PC-9 (cell line): ENCODE measurements around the gene MILR1. TPM values are rescaled to one million over a fixed set of nuclear protein-coding genes. Genes with fewer than 3 reads are reported as not detected.

Experiments used
- BruUV-seq: library from RNA; stranded (reverse); fragments of 400-500 nt; replicated peaks from 2 replicates; lab custom pipeline; 2021; lab: Mats Ljungman, UMichigan
- CTCF ChIA-PET: fragments of 300-600 bp; sonication (Branson Sonifier 250); formaldehyde crosslinking; loops from one replicate; lab custom pipeline; 2022; ENCODE audit warnings: antibody characterized with exemption; lab: Charles Lee
- POLR2A ChIA-PET: fragments of 300-600 bp; sonication (Branson Sonifier 250); formaldehyde crosslinking; loops from one replicate; lab custom pipeline; 2022; ENCODE audit warnings: antibody characterized with exemption; ENCODE audit not compliant: unreplicated experiment; lab: Charles Lee
- DNase-seq, 2 experiments: peaks; one replicate each; pipeline versions ENCODE4 v3.0.0 to v3.0.0-alpha.2; 2015 to 2022; ENCODE audit warnings: mixed read lengths in 1 of 2
- H2AFZ ChIP-seq: fragments of 200-600 bp; sonication (generic); 2 replicates; pipeline ENCODE4 v1.8.1; 2017; ENCODE audit warnings: antibody characterized with exemption
- H3F3A ChIP-seq: fragments of 200-600 bp; sonication (generic); 2 replicates; pipeline ENCODE4 v1.8.1; 2017; ENCODE audit warnings: antibody characterized with exemption, mild to moderate bottlenecking, low read depth; ENCODE audit not compliant: insufficient read depth
- H3K27ac ChIP-seq: fragments of 200-600 bp; sonication (generic); 2 replicates; pipeline ENCODE4 v1.6.1; 2016; ENCODE audit warnings: mixed run types
- H3K27me3 ChIP-seq: fragments of 200-600 bp; sonication (generic); 2 replicates; pipeline ENCODE4 v1.6.1; 2016; ENCODE audit warnings: low read depth, mixed run types; ENCODE audit not compliant: insufficient read depth
- H3K36me3 ChIP-seq: fragments of 200-600 bp; sonication (generic); 2 replicates; pipeline ENCODE4 v1.6.1; 2016; ENCODE audit warnings: low read depth, mixed run types
- H3K4me1 ChIP-seq: fragments of 200-600 bp; sonication (generic); replicated peaks from 2 replicates; pipeline ENCODE4 v1.6.1; 2016; ENCODE audit warnings: mixed run types; ENCODE audit not compliant: insufficient read depth
- H3K4me2 ChIP-seq: fragments of 200-600 bp; sonication (generic); 2 replicates; pipeline ENCODE4 v1.6.1; 2017; ENCODE audit warnings: mixed run types
- H3K4me3 ChIP-seq: fragments of 200-600 bp; sonication (generic); 2 replicates; pipeline ENCODE4 v1.6.1; 2016; ENCODE audit warnings: mixed run types
- H3K79me2 ChIP-seq: fragments of 200-600 bp; sonication (generic); 2 replicates; pipeline ENCODE4 v1.6.1; 2017; ENCODE audit warnings: low read depth, mixed run types
- H3K9me2 ChIP-seq: fragments of 200-600 bp; sonication (generic); 2 replicates; pipeline ENCODE4 v1.8.1; 2017; ENCODE audit warnings: mild to moderate bottlenecking; ENCODE audit not compliant: insufficient read depth
- H3K9me3 ChIP-seq: fragments of 200-600 bp; sonication (generic); 2 replicates; pipeline ENCODE4 v1.8.1; 2016; ENCODE audit warnings: low read depth; ENCODE audit not compliant: insufficient read depth
- H4K20me1 ChIP-seq: fragments of 200-600 bp; sonication (generic); 2 replicates; pipeline ENCODE4 v1.8.1; 2017; ENCODE audit not compliant: insufficient read depth
- EZH2 ChIP-seq: fragments of 200-600 bp; sonication (generic); IDR thresholded peaks from 2 replicates; pipeline ENCODE4 v1.8.0; 2017; ENCODE audit warnings: antibody characterized with exemption, low read depth
- intact Hi-C: fragments of 100-400 bp; cut with micrococcal nuclease; formaldehyde crosslinking; loops from one replicate; pipeline ENCODE4 v1.10.0; 2022; ENCODE audit not compliant: unreplicated experiment
- total RNA-seq: library from RNA; stranded (reverse); gene quantifications from 2 replicates; pipeline ENCODE4 v1.2.3, GENCODE V29; 2021
- TF ChIP-seq, protein P1 (sequence below): fragments of 200-600 bp; sonication (generic); conservative IDR thresholded peaks from 2 replicates; pipeline ENCODE4 v1.6.1; 2017; ENCODE audit warnings: mixed run types, antibody characterized with exemption, mild to moderate bottlenecking, moderate library complexity

Gene MILR1
- total RNA-seq, 1 experiment from 2014 or later, result 25.6 TPM

- Histone ChIP-seq H3K9me3 (no peaks in the 10 kb centered on the region), H4K20me1 (peaks cover 79% of the 10 kb centered on the region), H2AFZ (no peak overlapping the region), H3K4me3 (no peak overlapping the region), H3K27me3 (no peaks in the 10 kb centered on the region), H3K79me2 (peaks cover 72% of the 10 kb centered on the region), H3K4me1 (peaks cover 48% of the 10 kb centered on the region), H3K36me3 (peaks cover 65% of the 10 kb centered on the region), H3K9me2 (no peaks in the 10 kb centered on the region), H3K27ac (0 out of 2 replicates have a peak overlapping the region, but pooled peaks have one; percentile 90), H3F3A (peaks cover 95% of the 10 kb centered on the region), H3K4me2 (no peak overlapping the region)
- intact Hi-C loops, result no loop called here
- POLR2A ChIA-PET, result no interaction called here
- DNase-seq, result no peak
- BruUV-seq, result no TSS peak
- CTCF ChIA-PET, result no interaction called here
- no peak for TF ChIP-seq EZH2
- TF ChIP-seq, protein P1, sequence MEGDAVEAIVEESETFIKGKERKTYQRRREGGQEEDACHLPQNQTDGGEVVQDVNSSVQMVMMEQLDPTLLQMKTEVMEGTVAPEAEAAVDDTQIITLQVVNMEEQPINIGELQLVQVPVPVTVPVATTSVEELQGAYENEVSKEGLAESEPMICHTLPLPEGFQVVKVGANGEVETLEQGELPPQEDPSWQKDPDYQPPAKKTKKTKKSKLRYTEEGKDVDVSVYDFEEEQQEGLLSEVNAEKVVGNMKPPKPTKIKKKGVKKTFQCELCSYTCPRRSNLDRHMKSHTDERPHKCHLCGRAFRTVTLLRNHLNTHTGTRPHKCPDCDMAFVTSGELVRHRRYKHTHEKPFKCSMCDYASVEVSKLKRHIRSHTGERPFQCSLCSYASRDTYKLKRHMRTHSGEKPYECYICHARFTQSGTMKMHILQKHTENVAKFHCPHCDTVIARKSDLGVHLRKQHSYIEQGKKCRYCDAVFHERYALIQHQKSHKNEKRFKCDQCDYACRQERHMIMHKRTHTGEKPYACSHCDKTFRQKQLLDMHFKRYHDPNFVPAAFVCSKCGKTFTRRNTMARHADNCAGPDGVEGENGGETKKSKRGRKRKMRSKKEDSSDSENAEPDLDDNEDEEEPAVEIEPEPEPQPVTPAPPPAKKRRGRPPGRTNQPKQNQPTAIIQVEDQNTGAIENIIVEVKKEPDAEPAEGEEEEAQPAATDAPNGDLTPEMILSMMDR, result no peak
These were observed 52.2 kb downstream of the MILR1 start for GRCh38 chr17:64500862-64501765.

DNA sequence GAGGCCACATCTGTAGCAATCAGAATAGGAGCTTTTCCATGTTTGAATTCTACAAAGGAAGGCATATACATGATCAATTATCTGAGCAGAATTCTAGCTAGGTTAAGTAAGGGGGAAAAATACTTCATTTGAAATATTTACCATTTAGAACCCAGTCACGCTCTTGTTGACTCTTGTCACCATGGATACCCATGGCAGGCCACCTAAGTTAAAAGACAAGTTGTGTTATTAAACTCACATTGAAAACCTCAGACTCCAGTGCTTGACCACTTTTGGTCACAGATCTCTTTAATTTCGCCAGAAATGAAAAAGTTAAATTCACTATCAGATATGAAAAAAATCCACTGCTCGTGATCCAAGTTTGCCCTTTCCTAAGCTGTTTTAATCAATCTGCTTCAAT, 53.1 kb downstream of the MILR1 start:
- no peak overlapping the region for H3K4me2 ChIP-seq
- H3K4me1 ChIP-seq, result peaks cover 47% of the 10 kb centered on the region
- no peaks in the 10 kb centered on the region for H3K9me3 ChIP-seq
- peaks cover 79% of the 10 kb centered on the region for H4K20me1 ChIP-seq
- H3F3A ChIP-seq, result peaks cover 92% of the 10 kb centered on the region
- 0 out of 2 replicates have a peak overlapping the region, but pooled peaks have one; percentile 8 for H3K27ac ChIP-seq
- DNase-seq, result no peak
- H2AFZ ChIP-seq, result no peak overlapping the region
- POLR2A ChIA-PET, result no interaction called here
- CTCF ChIA-PET, result no interaction called here
- H3K27me3 ChIP-seq, result no peaks in the 10 kb centered on the region
- intact Hi-C loops, result no loop called here
- no peaks in the 10 kb centered on the region for H3K9me2 ChIP-seq
- H3K36me3 ChIP-seq, result peaks cover 65% of the 10 kb centered on the region
- TF ChIP-seq, protein P1, result no peak
- TF ChIP-seq EZH2, result no peak
- H3K4me3 ChIP-seq, result no peak overlapping the region
- BruUV-seq, result no TSS peak
- H3K79me2 ChIP-seq, result peaks cover 70% of the 10 kb centered on the region

- H3K4me1 ChIP-seq, result peaks cover 44% of the 10 kb centered on the region
- POLR2A ChIA-PET, result no interaction called here
- CTCF ChIA-PET, result no interaction called here
- no peak for DNase-seq
- no peaks in the 10 kb centered on the region for H3K9me3 ChIP-seq
- H4K20me1 ChIP-seq, result peaks cover 77% of the 10 kb centered on the region
- BruUV-seq, result no TSS peak
- no peak overlapping the region for H2AFZ ChIP-seq
- 0 out of 2 replicates have a peak overlapping the region, but pooled peaks have one; percentile 98 for H3K27ac ChIP-seq
- TF ChIP-seq EZH2, result no peak
- TF ChIP-seq, protein P1, result no peak
- H3K27me3 ChIP-seq, result no peaks in the 10 kb centered on the region
- peaks cover 86% of the 10 kb centered on the region for H3F3A ChIP-seq
- H3K79me2 ChIP-seq, result peaks cover 78% of the 10 kb centered on the region
- no peak overlapping the region; the same call in 1 of the 2 replicates for H3K4me3 ChIP-seq
- peaks cover 65% of the 10 kb centered on the region for H3K36me3 ChIP-seq
- no peak overlapping the region for H3K4me2 ChIP-seq
- no peaks in the 10 kb centered on the region for H3K9me2 ChIP-seq
- intact Hi-C loops, result no loop called here
These were observed 53.9 kb downstream of the MILR1 start for GRCh38 chr17:64502809-64503208.
